ENCODE data around the gene RGS9. TPM values are rescaled to one million over a fixed set of nuclear protein-coding genes. Genes with fewer than 3 reads are reported as not detected.
A peak's percentile ranks its signal among the peaks of the same experiment; 100 is the strongest.
"Not testable (repeated sequence)": the region's sequence is repeated elsewhere in the genome, so short reads cannot be mapped to it uniquely, and the experiment has no call there.

RGS9 gene
- total RNA-seq, 1 donor from 2014 or later = 0.84 TPM

DNA sequence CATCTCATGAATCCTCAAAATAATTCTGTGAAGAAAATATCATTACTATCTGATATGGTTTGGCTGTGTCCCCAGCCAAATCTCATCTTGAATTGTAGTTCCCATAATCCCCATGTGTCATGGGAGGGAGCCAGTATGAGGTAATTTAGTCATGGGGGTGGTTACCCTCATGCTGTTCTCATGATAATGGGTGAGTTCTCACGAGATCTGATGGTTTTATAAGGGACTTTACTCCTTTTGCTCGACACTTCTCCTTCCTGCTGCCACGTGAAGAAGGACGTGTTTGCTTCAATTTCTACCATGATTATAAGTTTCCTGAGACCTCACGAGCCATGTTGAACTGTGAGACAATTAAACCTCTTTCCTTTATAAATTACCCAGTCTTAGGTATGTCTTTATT, 20.7 kb upstream of the RGS9 start:
- not testable (repeated sequence) for ATAC-seq

DNA sequence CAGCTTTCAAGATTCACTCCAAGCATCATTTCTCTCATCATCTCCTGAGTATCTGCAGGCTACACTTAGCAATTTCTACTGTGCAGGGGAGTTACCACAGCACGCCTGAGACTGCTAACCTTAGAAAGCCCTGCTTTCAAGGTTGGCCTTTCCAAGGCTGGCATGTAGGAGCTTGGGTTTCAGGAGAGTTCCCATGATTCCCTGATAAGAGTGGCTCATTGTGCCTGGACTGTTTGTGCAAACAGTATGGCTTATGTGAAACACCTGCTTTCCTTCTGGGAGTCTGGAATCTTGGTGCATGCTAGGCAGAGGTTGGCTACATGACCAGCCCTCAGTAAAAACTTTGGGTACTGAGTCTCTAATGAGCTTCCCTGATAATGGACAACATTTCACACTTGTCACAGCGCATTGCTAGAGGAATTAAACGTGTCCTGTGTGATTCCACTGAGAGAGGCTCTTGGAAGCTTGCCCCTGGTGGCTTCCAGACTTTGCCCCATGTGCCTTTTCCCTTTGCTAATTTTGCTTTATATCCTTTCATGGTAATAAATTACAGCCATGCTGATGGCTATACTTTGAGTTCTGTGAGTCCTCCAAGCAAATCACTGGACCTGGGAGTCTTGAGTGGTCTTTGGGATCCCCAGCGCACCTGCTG, 19.7 kb upstream of the RGS9 start:
- no peak for ATAC-seq

DNA sequence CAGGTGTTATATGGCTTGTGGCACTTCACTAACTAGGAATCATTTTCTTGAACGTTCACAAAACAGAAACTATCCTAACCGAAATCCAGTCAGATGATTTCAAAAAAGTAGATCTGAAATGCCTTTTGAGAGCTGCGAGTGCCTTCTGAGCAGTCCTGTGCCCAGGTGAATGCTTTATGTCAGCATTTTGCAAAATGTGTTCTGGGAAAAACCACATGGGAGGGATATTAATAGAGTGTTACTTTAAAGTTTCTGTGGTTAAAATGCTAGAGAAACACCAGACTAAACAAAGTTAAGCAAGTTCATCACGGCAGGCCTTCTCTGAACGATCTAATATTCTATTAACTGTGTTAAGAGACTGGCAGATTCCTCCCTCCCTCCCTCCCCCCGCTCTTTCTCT, 15.8 kb upstream of the RGS9 start:
- ATAC-seq = no peak

DNA sequence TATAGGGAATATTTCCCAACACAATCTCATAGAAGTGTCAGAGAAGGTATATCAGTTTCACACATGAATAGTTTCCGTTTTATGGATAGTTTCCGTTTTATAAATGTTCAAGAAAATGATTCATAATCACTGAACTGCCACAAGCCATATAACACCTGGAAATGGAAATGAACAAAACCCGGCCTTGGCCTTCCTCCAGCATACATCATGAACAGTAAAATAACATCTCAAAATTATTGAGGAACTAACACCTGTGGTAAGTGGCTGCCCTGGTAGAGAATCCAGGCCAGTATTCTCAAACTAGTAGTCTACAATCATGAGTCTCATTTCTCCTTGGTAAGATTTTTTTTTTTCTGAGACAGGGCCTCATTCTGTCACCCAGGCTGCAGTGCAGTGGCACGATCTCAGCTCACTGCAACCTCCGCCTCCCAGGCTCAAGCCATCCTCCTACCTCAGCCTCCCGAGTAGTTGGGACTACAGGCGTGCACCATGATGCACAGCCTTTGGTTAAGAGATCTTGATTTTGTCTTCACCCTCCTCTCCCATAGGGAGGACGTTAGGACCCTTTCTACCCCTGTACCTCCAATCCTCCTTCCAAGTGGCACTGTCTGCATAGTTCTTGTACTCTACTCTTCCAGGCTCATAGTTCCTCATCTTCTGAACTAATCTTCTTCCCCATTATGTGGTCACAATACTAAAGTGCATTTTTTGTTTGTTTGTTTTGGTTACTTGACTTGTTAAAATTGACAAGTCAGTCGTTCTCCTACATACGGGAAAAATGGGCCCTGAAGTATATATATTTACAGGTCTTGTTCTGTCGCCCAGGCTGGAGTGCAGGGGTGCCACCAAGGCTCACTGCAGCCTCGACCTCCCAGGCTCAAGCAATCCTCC, 15.0 kb upstream of the RGS9 start:
- ATAC-seq = peak; percentile 18

DNA sequence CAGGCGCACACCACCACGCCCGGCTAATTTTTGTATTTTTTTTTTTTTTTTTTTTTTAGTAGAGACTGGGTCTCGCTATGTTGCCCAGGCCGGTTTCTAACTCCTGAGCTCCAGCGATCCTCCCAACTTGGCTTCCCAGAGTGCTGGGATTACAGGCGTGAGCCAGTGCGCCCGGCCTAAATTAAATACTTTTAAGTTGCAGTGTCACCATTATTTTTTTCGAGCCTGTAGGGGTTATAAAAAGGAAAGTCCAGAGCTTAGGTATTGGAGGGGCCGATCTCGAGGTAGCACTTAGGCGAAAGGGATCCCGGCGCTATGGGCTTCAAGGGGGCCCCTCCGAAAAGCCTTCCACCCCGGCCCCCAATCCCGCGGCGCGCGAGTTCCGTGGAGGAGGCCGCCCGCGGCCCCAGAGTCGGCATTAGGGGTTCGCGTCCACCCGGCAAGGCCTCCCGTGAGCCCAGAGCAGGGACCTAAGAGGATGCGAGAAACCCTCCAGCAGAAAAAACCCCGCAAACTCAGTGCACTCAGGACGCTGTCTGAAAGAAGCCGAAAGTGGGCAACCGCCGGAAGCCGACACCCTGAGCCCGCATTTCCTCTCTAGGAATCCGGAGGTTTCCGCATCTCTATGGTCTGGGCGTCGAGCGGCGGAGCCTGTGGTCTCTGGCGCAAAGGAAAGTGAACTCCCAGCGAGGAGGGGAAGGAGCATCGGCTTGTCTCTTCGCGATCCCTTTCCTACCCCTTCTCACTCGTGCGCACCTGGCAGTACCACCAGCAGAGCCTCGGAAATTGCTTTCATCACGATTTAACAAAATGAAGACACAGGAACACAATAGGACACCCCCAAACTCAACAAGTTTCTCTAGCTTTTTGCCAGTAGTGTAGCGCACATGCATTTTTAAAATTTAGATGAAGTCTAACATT, 14.1 kb upstream of the RGS9 start:
- peak; percentile 67 for ATAC-seq

DNA sequence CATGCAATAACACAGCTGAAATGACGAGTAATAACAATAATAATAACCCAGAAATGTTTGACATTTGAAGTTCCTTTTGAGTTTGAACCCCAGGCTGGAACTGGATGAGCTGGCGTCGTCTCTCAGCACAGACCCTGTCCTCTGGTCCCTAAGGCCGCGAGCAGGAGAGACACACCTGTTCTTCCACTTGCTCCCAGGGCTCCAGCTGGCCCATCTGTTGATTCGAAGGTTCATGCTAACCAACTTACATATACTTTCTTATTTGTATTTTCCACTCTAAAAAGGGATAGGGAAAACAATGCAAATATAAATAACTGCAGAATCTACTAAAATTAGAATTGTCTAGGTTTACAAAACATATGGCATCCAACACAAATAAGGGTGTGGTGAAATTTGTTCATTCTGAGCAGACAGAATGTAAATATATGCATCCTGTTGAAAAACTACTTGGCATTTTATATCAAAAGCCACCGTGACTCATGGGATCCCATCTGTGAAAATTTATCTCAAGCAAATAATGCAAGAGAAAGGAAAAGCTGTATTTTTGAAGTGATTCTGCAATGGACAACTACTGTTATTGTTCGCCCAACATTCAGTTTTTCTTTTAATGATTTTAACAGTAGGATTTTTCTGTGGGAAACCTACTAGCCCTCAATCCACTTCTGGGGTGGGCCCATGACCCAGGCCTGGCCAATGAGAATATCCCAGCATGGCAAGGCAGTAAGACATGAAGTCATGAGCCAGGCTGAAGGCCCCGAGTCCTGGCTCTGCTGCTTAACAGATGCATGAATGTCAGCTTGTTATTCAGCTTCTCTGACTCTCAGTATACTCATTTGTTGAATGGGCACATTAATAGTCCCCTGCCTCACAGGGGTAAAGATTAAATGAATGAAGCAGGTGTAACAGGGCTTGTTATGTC, 13.2 kb upstream of the RGS9 start:
- ATAC-seq = no peak

DNA sequence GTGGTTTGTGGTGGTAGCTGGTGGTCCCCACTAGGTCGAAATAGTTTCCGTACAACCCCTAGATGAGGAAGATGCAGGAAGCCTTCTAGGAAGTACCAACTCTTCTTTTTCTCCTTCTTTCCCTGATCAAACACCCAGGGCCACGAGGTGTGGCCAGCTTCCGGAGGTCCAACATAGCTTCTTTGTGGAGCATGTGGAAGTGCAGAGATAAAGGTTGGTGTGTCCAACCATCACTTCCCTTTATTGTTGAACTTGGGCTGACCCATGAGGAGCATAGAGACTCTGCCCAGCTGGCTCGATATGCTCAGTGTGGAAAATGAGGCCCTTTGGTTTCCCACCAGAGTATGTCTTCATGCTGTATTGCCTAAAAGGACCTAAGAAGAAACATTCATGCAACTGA, 6.3 kb upstream of the RGS9 start:
- ATAC-seq = no peak

DNA sequence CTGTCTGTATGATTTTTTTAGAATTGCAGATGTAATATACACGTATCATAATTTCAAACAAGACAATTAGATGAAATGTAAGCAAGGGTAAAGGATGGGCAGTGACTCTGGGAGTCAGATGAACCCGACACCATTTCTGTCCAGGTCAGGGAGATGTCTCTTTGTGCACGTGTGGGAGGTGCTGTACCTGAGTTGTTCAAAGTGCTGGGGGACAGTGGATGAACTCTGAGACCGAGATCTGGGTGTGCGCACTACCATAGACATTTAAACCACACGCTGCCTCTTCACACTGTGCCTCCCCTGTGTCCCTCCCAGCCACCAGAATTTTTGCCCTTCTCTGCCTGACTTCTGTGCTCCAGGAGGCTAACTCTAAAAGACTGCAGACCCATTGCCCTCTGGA, 5.9 kb upstream of the RGS9 start:
- ATAC-seq = no peak

DNA sequence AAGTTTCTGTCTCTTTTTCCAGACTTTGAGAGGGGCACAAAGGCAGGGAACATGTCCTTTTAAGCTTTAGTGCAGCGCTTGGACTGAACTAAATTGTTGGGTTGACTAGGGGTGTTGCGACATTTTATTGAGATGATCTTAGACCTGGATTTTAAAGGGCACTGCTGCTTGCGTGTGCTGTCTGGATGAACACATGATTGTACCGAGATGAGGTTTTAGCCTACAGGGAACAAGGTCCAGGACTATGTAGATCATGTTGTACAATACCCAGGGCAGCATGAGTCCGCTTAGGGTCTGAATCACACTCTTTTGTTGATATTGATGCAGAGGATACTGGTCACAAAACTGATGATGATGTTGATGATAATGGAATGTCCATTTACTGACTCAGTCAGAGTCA, 5.2 kb upstream of the RGS9 start:
- no peak for ATAC-seq

DNA sequence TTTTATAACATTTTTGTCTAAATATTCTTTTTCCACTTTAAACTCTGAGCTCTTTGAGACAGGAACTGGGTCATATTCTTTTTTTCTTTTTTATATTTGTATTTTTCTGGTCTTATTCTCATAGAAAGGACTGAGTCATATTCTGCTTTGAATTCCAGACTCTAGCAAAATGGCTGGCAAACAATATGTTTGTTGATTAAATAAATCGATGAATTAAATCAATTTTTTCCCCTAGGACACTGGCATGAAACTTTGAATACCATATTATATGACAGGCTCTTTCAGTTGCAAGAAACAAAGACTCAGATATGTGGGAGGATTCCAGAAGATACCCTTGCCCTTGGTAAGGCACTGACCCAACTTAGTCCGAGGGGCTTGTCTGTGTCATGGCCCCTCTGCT, 3.1 kb upstream of the RGS9 start:
- ATAC-seq = no peak

DNA sequence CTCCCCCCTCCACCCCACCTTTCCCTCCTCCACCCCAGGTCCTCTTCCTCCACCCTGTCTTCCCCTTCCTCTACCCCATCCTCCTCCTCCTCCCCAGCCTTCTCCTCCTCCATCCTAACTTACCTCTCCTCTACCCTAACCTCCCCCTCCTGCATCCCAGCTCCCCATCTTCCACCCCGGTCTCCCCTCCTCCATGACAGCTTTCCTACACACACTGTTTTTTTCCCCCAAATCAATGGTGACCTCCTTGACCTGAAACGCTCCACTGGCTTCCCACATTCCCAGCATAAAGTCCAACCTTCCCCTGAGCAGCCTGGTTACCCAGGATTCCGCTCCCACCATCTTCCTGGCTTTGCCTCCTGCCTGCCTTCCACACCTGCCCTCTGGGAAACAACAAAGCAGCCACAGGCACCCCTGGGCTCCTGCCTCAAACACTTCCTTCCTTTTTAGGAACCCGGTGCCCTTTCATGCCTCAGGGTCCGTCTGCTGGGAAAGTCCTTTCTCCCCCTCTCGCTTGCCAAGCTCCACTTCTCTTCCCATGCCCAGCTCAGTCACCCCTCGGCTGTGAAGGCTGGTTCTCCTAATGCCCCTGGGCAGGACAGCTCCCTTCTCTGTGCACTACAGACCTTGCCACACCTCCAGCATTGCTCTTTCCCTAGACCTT, 2.1 kb downstream of the RGS9 start:
- no peak for ATAC-seq

DNA sequence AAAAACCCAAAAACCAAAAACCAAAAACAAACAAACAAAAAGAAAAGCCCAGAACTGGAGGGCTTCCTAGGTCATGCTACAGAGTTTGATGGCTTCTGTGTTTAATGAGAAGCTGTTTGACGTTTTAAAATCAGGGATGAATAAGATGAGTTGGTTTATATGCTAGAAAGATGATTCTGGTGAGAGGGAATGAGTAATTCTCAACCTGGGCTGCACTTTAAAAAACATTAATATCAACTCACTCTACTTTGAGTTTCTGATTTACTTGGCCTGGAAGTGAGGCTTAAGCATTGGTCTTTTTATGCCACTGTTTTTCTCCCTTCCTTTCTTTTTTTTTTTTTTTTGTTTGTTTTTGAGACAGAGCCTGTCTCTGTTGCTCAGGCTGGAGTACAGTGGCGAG, 5.1 kb downstream of the RGS9 start:
- no peak for ATAC-seq

DNA sequence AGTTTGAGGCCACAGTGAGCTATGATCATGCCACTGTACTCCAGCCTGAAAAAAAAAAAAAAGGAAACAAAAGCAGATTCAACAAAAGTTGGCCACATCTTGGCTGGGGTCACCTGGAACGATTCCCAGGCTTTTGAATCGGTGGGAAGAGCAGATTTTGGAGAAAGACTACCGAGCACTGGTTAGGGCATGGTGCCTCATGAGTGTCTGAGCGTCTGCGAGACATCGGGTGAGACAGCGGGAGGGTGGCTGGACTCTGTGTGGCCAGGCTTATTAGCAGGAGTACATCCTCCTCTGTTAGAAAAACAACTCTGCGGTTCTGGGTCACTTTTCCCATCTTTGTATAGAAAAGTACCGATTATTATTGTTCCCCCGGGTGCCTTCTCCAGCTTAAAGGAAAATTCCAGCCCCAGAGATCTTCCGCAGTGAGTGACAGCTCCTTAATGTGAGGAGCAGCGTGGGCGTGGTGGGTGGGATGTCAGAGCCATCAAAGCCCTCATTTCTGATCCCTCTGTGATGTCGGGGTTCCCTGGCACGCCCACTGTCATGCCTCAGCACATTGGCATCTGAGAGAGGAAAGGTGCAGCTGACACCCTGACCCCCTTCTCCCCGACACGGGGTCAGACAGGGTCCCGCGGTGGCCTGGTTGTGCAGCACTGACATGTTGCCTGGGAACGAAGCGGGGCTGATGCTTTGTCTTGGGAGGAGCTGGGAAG, 6.9 kb downstream of the RGS9 start:
- no peak for ATAC-seq

DNA sequence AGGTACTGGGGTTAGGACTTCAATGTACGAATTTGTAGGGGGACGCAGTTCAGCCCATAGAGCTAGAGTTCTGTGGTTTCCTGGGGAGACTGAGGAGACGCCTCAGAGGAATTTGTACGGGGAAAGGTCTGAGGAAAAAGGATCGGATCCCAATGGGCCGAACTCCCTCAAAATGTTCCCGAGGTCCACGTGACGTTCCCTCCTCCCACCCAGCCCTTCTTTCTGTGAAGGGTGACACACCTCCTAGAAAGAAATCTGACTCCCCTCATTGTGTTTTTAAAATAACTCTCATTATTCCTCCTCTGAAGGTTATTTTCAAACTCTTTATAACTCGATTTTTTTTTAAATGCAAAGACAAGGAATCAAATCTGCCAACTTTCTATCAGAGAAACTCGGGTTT, 8.6 kb downstream of the RGS9 start:
- ATAC-seq = no peak

DNA sequence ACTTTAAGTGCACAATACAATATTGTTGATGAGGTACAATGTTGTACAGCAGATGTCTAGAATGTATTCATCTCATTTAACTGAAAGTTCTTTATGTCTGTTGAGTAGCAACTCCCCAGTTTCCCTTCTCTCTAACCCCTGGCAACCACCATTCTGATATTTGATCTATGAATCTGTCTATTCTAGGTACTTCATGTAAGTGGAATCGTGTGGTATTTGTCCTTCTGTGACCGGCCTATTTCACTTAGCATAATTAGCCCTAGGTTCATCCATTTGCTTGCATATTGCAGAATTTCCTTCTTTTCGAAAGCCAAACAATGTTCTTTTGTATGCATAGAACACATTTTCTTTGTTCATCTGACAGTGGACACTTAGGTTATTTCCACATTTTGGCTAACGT, 10.8 kb downstream of the RGS9 start:
- no peak for ATAC-seq

DNA sequence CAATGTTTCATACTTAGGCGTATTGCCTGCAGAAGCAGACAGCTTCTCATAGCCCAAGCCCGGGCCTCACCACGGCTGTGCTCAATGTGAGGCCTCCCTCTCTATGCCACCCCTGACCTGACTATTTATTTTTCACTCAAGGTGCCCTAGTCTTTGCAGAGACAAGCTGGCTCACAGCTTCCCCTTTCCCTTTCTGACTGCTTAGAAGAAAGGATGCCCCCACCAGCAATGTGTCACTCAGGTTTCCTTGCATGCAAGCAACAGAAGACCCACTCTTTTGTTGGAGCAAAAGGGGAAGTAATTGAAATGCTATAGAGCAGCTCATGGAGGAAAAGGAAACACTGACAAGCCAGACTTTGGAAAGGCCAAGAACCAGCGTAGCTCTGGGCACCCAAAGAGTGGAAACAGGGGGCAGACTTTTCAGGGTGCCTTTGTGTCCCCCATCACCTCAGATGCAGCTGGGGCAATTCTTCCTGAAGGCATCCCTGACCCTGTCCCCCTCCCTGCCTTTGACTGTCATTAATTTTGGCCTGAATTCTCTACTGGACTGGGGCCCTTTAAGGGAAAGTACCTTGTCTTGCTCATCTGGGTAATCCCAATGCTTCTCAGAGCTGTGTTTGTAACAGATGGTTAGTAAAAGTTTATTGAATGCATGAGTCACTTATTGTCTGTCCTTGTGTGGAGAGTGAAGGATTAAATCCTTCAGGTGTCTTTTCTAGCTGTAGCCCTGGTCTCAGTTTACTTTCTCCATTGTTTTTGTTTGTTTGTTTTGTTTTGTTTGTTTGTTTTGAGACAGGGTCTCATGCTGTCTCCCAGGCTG, 17.8 kb downstream of the RGS9 start:
- peak; percentile 84 for ATAC-seq

DNA sequence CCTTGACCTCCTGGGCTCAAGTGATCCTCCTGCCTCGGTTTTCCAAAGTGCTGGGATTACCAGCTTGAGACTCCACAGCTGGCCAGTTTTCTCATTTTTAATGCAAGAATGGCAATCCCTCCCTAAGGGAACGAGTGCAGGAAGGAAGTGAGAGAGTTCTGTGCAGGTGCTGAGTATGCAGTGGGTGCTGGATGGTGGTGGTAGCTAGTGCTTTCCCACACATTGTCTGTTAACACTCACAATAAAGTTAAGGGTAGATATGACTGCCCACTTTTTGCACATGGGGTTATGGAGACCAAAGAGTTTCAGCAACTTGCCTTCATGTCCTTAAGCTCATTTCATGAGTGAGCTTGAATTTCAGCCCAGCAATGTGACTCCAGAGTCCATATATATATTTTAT, 18.5 kb downstream of the RGS9 start:
- no peak for ATAC-seq

DNA sequence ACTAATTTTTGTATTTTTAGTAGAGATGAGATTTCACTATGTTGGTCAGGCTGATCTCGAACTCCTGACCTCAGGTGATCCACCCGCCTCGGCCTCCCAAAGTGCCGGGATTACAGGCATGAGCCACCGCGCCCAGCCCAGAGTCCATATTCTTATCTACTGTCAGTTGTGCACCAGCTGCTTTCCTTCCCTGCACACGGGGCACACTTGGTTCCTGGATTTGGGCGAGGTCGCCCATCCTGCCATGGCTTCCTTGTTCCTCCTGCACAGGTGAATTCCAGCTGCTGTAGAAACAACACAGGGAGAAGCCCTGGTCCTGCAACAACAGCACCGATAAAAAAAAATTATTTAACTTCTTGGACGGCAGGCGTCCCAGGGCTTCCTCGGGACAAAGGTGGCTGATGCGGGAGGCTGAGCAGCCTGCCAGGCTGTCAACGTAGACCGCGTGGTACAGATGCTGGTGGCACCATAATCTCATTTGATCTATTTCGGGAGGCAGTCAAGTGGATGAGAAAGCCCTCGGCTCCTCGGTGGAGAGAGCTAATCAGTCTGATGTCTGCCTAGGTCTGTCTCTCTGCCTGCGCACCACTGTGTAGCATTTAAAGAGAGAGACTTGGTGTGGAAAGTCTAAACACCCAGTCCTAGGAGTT, 19.1 kb downstream of the RGS9 start:
- ATAC-seq = no peak

DNA sequence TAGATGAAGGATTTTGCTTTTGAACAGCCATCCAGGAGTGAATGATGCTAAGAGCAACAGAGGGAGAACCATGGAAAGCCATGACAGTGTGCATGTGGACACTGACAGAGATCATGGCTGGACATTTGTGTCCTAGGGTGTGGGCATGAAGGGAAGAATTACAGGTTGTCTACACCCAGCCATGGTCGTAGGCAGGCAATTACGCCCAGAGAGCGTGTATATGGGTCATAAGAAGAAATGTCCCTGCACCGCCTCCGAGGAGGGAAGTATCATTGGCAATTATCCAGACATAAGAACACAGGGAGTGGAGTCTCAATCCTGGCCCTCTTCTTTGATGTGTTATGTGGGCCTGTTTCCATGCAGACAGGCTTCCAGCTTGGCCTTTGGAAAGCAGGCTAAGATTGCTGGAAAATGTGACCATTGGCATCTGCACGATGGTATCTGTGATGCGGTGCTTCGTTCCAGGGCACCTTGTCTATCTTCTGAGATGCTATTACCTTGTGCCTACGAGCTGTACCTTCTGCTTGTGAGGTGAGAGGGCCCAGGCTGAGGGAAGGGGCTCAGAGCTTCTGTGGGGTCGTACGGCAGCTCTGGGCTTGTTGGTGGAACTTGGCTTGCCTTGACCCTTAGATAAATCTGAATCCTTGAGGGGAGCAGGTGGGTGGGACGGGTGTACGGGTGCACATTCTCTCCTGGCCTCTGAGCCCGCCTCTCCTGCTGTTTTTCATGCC, 19.8 kb downstream of the RGS9 start:
- no peak for ATAC-seq
